ENCODE measurements around the gene DISC1.

Gene DISC1

GRCh38 chr1:232036181-232036933 is 409.8 kb downstream of the DISC1 start:
- TF ChIP-seq, protein P1, sequence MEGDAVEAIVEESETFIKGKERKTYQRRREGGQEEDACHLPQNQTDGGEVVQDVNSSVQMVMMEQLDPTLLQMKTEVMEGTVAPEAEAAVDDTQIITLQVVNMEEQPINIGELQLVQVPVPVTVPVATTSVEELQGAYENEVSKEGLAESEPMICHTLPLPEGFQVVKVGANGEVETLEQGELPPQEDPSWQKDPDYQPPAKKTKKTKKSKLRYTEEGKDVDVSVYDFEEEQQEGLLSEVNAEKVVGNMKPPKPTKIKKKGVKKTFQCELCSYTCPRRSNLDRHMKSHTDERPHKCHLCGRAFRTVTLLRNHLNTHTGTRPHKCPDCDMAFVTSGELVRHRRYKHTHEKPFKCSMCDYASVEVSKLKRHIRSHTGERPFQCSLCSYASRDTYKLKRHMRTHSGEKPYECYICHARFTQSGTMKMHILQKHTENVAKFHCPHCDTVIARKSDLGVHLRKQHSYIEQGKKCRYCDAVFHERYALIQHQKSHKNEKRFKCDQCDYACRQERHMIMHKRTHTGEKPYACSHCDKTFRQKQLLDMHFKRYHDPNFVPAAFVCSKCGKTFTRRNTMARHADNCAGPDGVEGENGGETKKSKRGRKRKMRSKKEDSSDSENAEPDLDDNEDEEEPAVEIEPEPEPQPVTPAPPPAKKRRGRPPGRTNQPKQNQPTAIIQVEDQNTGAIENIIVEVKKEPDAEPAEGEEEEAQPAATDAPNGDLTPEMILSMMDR (conservative IDR thresholded peaks at IDR 0.05; ENCODE audit: low read depth, low read length) = no peak
- DNase-seq (ENCODE audit: low read depth) = no peak
- H3K4me3 ChIP-seq (ENCODE audit: low read length) = no peak overlapping the region

DNA sequence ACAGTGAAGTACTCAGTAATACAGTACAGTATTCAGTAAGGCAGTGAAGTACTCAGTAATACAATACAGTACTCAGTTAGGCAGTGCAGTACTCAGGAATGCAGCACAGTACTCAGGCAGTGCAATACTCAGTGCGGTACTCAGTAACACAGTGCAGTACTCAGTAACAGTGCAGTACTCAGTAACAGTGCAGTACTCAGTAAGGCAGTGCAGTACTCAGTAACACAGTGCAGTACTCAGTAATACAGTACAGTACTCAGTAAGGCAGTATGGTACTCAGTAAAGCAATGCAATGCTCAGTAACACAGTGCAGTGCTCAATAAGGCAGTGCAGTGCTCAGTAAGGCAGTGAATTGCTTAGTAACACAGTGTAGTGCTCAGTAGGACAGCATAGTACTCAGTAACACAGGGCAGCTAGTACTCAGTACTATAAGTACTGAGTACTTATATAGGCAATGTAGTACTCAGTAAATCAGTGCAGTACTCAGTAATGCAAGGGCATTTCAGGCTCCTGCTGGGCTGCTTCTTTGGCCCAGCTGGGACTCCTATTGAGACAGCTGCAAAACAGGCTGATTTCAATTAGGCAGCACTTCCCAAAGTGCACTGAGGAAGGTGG is 411.3 kb downstream of the DISC1 start:
- DNase-seq (ENCODE audit: low read depth) = no peak
- TF ChIP-seq, protein P1 (conservative IDR thresholded peaks at IDR 0.05; ENCODE audit: low read depth, low read length) = no peak
- no peak overlapping the region for H3K4me3 ChIP-seq (ENCODE audit: low read length)

DNA sequence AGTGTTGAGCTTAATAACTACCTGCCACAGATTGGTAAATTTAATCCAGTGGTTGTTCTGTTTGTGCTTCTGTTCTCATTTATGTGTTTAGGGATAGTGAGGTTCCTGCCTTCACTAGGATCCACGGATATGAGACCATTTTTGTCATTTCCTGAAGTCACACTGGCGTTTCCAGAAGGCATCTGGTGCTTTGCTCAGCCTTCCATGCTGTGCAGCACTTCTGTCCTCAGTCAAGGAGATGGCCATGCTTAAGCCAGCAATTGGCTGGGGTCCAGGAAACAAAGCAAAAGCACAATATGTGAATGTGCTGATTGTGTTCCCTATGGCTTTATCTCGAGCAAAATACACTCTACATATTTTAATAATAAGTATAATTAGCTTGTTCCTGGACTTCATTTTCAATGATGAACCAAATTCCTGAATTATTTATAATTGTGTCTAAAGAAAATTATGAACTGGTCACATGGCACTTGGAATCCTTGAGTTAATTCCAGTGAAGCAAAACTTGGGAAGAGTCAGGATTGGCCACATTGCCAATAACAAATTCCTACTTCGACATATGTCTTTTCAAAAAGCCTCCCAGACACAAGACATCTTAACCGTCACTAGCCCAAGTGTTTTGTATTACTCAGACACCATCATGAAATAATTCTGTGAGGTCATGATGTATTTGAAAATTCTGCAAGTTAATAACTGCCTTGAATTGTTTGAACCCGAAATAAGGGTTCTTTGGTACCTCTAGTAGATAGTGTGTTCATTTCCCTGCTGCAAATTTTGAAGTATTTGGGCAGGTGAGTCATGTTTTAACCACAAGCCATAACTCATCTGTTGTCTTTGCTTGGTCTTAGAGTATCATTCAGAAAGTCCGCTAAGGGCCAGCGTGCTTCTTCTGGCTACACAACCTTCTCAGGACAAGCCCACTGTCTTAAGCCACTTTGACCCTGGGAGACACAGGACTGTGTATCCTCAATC is 412.4 kb downstream of the DISC1 start:
- H3K4me3 ChIP-seq (ENCODE audit: low read length) = no peak overlapping the region
- TF ChIP-seq, protein P1 (conservative IDR thresholded peaks at IDR 0.05; ENCODE audit: low read depth, low read length) = no peak
- peak; percentile 22 for DNase-seq (ENCODE audit: low read depth)

- peak; percentile 33 for DNase-seq (ENCODE audit: low read depth)
- no peak overlapping the region for H3K4me3 ChIP-seq (ENCODE audit: low read length)
- TF ChIP-seq, protein P1 (conservative IDR thresholded peaks at IDR 0.05; ENCODE audit: low read depth, low read length) = no peak
Measured at GRCh38 chr1:232040260-232040659, 413.7 kb downstream of the DISC1 start.

DNA sequence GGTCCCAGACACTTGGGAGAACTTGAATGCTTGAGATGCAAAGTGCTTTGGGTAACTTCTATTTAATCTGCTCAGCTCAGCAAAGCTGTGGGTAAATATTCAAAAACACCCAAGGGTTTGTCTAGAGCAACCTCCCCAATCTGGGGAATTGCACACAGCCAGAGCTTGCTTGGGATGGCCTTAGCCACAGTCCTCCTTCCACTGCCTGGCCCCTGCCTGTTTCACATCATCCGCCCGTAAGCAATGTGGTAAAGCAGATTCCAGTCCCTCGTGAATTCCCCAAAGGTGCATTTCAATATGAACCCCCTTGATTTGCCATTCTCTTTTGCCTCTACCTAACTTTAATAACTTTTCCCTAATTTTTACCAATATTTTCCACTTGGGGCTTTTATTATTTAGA is 418.1 kb downstream of the DISC1 start:
- DNase-seq (ENCODE audit: low read depth) = no peak
- no peak overlapping the region for H3K4me3 ChIP-seq (ENCODE audit: low read length)
- TF ChIP-seq, protein P1 (conservative IDR thresholded peaks at IDR 0.05; ENCODE audit: low read depth, low read length) = no peak

GRCh38 chr1:232045139-232045994 is 418.8 kb downstream of the DISC1 start:
- DNase-seq (ENCODE audit: low read depth) = no peak
- TF ChIP-seq, protein P1 (conservative IDR thresholded peaks at IDR 0.05; ENCODE audit: low read depth, low read length) = no peak
- no peak overlapping the region for H3K4me3 ChIP-seq (ENCODE audit: low read length)

Measured in retinal pigment epithelial cell (primary cell).